Fibroblast of the conjunctiva (primary cell): ENCODE data around the gene KAT2A.

Source experiments
- DNase-seq: peaks from one replicate; pipeline ENCODE4 v3.0.0-alpha.2; 2010; ENCODE audit warnings: low read depth

Gene KAT2A

GRCh38 chr17:42094375-42095069, 26.6 kb downstream of the KAT2A start:
- DNase-seq: no peak

GRCh38 chr17:42092939-42093338, 28.2 kb downstream of the KAT2A start:
- no peak for DNase-seq

- no peak for DNase-seq
Measured at GRCh38 chr17:42090964-42091790, 30.0 kb downstream of the KAT2A start.

GRCh38 chr17:42088736-42089135, 32.4 kb downstream of the KAT2A start:
- DNase-seq: no peak

- DNase-seq: no peak
Measured at GRCh38 chr17:42087736-42088705, 33.1 kb downstream of the KAT2A start.

GRCh38 chr17:42087042-42087701, 34.0 kb downstream of the KAT2A start:
- DNase-seq: no peak

- DNase-seq: no peak
Measured at GRCh38 chr17:42081516-42082129, 39.5 kb downstream of the KAT2A start.

- no peak for DNase-seq
Measured at GRCh38 chr17:42079541-42079940, 41.6 kb downstream of the KAT2A start.

GRCh38 chr17:42078396-42079043, 42.6 kb downstream of the KAT2A start:
- no peak for DNase-seq

- DNase-seq: no peak
Measured at GRCh38 chr17:42077755-42078154, 43.4 kb downstream of the KAT2A start.

- DNase-seq: no peak
Measured at GRCh38 chr17:42076797-42077559, 44.2 kb downstream of the KAT2A start.

- DNase-seq: no peak
Measured at GRCh38 chr17:42075789-42076188, 45.4 kb downstream of the KAT2A start.

GRCh38 chr17:42072323-42073187, 48.6 kb downstream of the KAT2A start:
- no peak for DNase-seq

GRCh38 chr17:42071810-42072209, 49.4 kb downstream of the KAT2A start:
- DNase-seq: no peak

- DNase-seq: no peak
Measured at GRCh38 chr17:42068979-42069378, 52.2 kb downstream of the KAT2A start.

- no peak for DNase-seq
Measured at GRCh38 chr17:42067371-42068091, 53.6 kb downstream of the KAT2A start.

GRCh38 chr17:42065201-42065600, 56.0 kb downstream of the KAT2A start:
- DNase-seq: no peak
